Fibroblast of the aortic adventitia (primary cell): ENCODE data around the gene POU3F4. TPM values are rescaled to one million over a fixed set of nuclear protein-coding genes. Genes with fewer than 3 reads are reported as not detected.

Experiments
- DNase-seq: peaks from one replicate; pipeline ENCODE4 v3.0.0-alpha.2; 2010; ENCODE audit warnings: low read depth
- H3K4me3 ChIP-seq: 2 replicates; pipeline ENCODE4 v1.5.1; 2011; ENCODE audit warnings: low read depth, mild to moderate bottlenecking, control low read depth, low read length, moderate library complexity
- total RNA-seq: library from RNA; depleted of rRNA; stranded (reverse); fragments of >200 nt; gene quantifications from 2 replicates; pipeline ENCODE4 v1.2.3, GENCODE V29; 2012; ENCODE audit warnings: low replicate concordance
- TF ChIP-seq, protein P1 (sequence below): IDR thresholded peaks from 2 replicates; pipeline ENCODE4 v1.5.1; 2011; ENCODE audit warnings: mild to moderate bottlenecking, low read length, control low read depth, inconsistent platforms; ENCODE audit not compliant: insufficient read depth

POU3F4 gene
- total RNA-seq, 1 donor = not detected

DNA sequence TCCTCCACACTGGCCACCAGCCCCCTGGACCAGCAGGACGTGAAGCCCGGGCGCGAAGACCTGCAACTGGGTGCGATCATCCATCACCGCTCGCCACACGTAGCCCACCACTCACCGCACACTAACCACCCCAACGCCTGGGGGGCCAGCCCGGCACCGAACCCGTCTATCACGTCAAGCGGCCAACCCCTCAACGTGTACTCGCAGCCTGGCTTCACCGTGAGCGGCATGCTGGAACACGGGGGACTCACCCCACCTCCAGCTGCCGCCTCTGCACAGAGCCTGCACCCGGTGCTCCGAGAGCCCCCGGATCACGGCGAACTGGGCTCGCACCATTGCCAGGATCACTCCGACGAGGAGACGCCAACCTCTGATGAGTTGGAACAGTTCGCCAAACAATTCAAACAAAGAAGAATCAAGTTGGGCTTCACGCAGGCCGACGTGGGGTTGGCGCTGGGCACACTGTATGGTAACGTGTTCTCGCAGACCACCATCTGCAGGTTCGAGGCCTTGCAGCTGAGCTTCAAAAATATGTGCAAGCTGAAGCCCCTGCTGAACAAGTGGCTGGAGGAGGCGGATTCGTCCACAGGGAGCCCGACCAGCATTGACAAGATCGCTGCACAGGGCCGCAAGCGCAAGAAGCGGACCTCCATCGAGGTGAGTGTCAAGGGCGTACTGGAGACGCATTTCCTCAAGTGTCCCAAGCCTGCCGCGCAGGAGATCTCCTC, 600 bp downstream of the POU3F4 start:
- DNase-seq = no peak
- TF ChIP-seq, protein P1, sequence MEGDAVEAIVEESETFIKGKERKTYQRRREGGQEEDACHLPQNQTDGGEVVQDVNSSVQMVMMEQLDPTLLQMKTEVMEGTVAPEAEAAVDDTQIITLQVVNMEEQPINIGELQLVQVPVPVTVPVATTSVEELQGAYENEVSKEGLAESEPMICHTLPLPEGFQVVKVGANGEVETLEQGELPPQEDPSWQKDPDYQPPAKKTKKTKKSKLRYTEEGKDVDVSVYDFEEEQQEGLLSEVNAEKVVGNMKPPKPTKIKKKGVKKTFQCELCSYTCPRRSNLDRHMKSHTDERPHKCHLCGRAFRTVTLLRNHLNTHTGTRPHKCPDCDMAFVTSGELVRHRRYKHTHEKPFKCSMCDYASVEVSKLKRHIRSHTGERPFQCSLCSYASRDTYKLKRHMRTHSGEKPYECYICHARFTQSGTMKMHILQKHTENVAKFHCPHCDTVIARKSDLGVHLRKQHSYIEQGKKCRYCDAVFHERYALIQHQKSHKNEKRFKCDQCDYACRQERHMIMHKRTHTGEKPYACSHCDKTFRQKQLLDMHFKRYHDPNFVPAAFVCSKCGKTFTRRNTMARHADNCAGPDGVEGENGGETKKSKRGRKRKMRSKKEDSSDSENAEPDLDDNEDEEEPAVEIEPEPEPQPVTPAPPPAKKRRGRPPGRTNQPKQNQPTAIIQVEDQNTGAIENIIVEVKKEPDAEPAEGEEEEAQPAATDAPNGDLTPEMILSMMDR = no peak
- no peak overlapping the region for H3K4me3 ChIP-seq

DNA sequence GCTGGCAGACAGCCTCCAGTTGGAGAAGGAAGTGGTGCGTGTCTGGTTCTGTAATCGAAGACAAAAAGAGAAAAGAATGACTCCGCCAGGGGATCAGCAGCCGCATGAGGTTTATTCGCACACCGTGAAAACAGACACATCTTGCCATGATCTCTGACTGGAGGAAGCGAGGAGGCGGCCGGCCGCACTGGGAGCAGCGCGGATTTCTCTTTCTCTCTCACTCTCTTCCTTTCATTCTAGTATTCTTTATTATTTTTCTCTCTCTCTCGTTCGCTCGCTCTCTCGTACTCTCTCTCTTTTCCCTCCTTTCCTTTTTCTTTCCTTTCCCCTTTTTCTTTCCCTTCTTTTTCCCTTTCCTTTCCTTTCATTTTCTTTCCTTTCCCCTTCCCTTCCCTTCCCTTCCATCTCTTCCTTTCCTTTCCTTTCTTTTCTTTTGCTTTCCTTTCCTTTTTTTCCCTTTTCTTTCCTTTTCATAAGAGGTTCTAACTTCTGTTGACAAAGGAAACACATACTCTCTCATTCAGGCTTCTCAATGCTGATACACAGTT, 1.2 kb downstream of the POU3F4 start:
- TF ChIP-seq, protein P1 = no peak
- DNase-seq = no peak
- H3K4me3 ChIP-seq = no peak overlapping the region

DNA sequence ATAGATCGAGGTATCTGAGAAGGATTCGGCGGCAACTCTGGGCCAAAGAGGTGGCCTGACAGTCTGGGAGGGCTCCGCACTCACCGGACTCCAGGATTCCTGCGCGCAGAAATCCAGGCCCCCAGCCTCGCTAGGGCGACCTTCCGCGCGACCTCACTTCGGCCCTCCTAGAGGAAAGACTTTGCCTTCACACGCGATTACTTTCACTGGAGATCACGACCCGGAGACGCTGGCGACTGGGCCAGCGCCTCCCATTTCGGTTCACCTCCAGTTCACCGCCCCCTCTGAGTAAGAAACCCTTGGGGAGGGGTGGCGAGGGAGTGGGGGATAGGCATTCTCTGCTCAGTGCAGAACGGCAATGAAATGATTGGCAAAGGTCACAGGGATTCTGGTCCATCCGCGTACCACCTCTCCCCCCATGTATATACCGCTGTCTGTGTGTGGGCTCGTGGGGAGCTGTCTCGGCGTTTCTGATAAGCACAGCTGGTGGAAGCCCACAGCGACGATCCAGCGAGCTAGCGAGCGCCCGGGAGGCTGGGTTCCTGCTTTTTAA, 2.5 kb downstream of the POU3F4 start:
- no peak overlapping the region for H3K4me3 ChIP-seq
- DNase-seq = no peak
- TF ChIP-seq, protein P1 = no peak

DNA sequence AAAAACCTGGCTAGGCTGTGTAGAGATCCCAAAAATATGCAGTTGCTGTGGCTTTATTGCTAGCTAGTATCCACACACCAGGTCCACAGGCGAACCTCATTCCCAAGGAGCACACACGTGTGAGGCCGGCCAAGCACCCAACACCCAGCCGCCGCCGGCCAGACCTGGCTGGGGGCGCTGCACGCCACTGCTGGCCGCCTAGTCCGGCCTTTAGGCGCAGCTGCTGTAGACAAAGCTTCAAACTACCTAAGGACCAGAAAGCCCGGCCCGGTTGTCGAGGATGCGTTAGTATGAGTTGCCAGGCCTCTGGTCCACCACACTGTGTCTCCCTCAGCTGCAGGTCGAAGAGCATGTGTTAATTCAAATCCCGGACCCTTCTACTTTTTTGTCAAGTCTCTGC, 3.1 kb downstream of the POU3F4 start:
- DNase-seq = no peak
- TF ChIP-seq, protein P1 = no peak
- H3K4me3 ChIP-seq = no peak overlapping the region

DNA sequence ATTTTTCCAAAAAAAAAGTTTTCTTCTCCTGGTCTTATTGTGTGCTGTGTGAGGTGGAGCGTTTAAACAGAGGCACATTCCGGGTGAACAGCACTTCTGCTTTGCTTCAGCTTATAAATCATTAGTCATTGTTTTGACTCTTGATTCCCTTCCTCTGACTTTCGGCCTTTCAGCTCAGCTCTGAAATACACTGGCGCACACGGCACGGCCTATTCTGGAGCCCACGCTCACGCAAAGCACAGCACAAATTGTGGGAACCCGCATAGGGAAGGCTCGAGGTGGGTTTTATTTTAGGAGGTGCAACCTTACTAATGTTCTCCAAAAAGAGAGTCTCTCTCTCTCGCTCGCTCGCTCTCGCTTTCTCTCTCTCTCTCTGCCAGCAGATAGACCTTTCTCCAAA, 4.0 kb downstream of the POU3F4 start:
- H3K4me3 ChIP-seq = no peak overlapping the region
- DNase-seq = no peak
- TF ChIP-seq, protein P1 = no peak

DNA sequence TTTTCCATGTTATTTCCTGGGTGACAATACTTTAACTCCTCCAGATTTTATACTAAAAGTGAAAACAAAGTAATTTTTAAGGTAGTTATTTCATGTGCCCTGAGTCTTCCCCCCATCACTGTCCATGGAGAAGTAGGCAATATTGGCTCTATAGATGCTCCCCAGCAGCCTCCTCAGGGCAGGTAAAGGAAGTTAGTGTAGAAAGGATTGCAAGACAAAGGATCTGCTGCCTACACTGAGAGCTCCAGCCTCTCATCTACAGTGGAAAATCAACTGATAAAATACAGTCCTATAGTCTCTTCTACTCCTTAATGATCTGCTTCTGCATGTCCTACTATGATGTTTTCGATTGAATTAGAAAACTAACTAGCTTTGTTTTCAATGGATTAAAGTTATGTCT, 8.5 kb downstream of the POU3F4 start:
- TF ChIP-seq, protein P1 = no peak
- no peak for DNase-seq
- no peak overlapping the region for H3K4me3 ChIP-seq
